IPS-11a (cell line): ENCODE measurements around the gene MERTK.
A peak's percentile ranks its signal among the peaks of the same experiment; 100 is the strongest.
"Not testable (repeated sequence)": the region's sequence is repeated elsewhere in the genome, so short reads cannot be mapped to it uniquely, and the experiment has no call there.

Experiments
- H3K4me3 ChIP-seq: one replicate; pipeline ENCODE4 v1.5.1; 2013; ENCODE audit warnings: low read depth, low read length, control low read depth

Gene MERTK

DNA sequence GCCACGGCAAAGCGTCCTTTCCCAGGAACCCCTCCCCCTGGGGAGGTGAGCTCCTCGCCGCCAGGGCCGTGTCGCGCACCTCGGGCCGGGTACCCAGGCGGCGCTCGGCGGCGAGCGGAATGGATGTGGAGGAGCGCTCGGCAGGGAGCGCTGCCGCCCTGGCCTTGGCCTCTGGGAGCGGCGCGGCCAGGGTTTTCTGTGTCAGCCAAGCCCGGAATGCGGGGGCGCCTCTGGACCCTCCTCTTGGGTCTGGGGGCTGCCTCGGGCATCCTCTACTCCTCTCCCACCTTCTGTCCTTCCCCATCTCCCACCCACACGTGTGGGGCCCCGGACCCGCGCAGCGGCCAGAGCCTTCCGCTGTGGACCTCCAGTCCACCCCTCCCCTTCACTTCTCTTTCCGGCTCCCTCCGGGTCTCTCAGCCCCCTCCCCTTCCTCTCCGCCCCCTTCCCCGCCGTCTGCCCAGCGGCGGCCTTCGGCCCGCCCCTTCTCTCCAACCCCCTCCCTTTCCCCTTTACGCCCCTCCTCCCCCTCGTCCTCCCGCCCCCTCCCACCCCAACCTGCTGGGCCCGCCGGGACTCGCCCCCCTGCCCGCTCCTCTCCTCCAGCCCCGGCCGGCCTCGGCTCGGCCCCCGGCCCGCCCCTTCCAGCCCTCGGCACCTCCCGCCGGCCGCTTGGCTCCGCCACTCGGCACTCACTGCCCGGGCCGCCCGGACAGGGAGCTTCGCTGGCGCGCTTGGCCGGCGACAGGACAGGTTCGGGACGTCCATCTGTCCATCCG, at the start of gene MERTK:
Gene MERTK (plus strand): TSS at position 684 of the 779 bp plus-strand sequence. CDS start 129 bp downstream, outside the sequence.
- H3K4me3 ChIP-seq: peak within 1 kb of the TSS; percentile 80

DNA sequence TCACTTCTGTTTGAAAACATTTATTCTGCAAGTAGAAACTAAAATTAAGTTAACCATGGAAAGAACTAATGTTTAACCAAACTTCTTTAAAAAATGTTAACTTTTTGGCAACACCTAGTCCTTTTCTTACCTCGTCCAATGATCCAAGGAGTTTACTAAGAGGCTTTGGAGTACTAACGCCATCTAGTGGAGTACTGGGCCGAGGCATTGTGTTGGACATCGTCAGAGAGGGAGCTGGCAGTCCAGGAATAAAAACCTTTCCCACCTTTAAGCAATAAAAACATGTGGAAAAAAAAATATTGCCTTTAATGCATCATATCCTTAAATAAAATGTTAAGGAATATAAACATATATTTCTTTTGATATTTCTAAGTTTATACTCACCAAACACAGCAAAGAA, 47.8 kb upstream of the MERTK start:
- H3K4me3 ChIP-seq: not testable (repeated sequence)

DNA sequence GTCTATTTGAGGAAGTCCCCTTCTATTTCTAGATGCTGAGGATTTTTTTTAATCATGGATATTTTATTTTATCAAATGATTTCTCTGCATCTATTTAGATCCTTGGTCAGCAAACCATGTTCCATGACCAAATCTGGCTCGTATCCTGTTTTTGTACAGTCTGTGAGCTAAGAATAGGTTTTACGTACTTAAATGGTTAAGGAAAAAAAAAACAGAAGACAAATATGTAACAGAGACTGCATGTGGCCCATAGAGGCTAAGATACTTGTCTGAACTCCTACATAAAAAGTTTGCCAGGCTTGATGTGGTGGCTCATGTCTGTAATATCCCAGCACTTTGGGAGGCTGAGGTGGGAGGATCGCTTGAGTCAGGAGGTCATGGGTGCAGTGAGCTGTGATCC, 45.9 kb upstream of the MERTK start:
- H3K4me3 ChIP-seq: not testable (repeated sequence)

DNA sequence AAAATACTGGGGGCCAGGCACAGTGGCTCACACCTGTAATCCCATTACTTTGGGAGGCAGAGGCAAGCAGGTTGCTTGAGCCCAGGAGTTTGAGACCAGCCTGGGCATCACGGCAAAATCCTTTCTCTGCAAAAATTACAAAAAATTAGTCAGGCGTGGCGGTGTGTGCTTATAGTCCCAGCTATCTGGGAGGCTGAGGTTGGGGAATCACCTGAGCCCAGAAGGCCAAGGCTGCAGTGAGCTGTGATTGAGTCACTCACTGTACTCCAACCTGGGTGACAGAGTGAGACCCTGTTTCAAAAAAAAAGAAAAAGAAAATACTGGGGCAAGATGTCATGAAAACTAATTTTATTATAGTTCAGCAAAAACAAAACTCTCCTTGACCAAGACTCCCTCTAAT, 38.4 kb upstream of the MERTK start:
- H3K4me3 ChIP-seq: not testable (repeated sequence)

DNA sequence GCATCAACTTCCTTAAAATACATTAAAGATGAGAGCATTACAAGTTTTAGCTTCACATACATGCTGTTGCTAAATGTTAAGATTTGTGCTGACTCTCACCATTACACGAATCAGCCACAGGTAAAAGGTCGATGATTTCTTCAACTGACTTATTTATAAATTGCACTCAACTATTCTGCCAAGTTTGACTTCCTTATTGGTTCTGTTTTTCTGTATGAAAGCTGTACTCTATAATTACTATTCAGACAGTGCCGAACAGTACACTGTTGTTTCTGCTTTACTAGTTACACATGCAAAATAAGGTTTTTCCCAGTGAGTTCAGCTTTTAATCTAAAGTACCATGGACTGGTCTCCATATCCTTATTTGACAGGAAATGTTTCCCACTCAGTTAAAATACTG, 33.3 kb upstream of the MERTK start:
- not testable (repeated sequence) for H3K4me3 ChIP-seq

DNA sequence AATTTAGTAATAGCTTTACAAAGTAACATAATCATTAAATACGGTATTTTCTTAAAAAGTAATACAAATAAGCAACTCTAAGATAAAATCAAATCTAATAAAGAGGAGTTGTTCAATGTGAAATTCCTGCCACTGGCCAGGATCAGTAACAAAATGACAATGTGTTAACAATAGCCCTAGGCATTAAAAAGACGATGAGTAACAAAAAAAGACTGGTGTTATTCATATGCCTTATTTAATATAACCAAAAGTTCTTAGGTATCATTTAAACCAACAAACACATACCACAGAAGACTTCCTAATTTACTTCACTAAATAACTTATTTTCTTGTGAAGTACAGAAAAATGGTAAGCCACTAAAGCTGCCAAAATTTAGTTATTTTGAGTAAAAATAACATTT, 25.6 kb upstream of the MERTK start:
- not testable (repeated sequence) for H3K4me3 ChIP-seq

DNA sequence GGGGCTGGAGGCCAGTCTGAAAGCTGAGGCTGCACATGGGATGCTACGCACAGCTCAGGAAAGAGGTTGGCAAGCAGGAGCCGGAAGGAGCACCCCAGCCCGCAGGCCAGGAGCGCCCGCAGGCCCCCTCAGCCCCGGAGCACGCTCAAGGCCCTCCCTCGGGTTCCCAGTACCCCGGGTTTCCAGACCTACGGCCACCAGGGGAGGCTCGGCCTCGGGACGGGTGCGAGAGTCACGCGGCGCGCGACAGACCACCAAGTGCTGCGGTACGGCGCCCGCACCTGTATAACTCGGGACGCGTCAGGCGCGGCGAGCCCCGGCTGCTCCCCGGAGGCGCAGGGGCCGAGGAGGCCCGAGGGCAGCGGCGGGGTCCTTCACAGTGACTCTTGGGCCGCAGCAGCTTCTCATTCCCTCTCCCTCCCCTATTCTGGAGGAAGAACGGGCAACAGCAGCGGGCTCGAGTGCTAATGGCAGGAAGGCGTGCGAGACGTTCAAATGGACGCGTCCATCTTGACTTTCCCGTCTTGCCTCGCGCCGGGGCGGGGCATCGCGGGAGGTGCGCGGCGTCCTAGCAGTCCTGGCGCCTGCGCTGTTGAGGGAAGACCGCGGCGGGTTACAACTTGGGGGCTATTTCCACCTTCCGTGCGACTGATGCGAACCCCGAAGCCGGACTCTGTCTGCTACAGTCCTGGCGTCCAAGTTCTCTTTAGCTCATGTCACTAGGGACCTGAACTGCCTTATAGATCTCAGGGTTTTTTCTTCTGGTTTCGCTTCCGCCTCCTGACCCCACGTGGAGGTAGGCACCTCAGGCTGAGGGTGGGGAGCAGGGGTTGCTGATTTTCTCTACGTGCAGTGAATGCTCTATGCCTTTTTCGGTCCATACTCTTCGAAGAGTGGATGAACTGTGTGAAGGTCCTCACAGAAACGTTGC, 14.5 kb upstream of the MERTK start, which contains the start of gene ANAPC1:
Gene ANAPC1 (minus strand): TSS at position 533 of the 931 bp plus-strand sequence. CDS start 3,368 bp downstream, outside the sequence.
- H3K4me3 ChIP-seq: peak within 1 kb of the TSS; percentile 89

DNA sequence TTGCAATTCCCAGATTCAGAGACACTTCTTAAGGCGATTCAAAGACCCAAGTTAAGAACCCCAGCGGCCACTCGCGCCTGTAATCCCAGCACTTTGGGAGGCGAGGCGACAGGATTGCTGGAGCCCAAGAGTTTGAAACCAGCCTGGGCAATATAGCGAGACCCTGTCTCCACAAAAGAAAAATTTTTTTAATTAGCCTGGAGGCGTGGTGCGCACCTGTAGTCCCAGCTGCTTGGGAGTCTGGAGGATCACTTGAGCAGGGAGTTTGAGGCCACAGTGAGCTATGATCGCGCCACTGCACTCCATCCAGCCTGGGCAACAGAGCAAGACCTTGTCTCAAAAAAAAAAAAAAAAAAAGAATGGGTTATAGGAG, 13.8 kb upstream of the MERTK start:
- peak overlapping the region; percentile 89 for H3K4me3 ChIP-seq

DNA sequence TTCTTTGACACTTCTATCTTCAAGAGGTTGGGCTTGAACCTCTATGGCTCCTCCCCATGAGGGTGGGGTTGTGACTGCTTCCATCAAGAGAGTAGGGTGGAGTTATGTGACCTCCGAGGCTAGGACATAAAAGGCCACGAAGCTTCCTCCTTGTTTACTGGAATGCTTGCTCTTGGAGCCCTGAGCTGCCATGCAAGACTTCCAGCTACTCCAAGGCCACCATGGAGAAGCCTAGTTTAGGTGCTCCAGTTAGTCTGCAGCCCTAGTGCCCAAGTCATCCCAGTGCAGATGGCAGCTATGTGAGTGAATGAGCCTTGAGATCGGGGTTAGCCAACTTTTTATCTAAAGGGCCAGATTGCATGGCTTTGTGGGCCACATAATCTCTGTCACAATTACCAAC, 2.4 kb upstream of the MERTK start:
- no peak overlapping the region for H3K4me3 ChIP-seq

DNA sequence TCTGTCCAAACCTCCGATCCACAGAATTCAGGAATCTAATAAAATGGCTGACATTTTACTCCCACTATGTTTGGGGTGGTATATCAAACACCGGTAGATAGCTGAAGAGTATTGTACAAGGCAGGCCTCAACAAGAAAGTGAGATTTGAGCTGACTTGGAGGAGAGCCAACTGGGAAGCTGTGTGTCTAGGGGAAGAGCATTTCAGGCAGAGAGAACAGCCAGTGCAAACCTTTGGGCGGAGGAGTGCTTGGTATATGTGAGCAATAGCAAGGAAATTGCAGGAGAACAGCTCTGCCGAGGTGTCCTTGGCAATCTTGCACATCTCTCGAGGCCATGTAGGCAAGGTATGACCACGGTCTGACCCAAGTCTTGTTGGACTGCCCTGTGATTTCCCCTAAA, 1.8 kb upstream of the MERTK start:
- H3K4me3 ChIP-seq: no peak overlapping the region

DNA sequence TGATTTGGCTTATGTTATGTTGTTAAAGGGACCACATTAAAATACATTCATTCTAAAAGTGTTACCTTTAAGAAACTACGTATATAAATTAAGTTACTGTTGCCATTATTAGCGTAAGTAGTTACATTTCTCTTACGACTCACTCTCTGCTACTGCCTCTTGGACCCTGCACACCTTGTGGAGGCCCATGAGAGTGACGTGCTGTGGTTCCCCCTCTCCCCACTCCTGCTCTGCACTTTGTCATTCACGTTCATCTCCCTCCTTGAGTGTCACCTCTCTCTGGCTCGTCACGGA, 830 bp upstream of the MERTK start:
- H3K4me3 ChIP-seq: peak overlapping the region; percentile 71

DNA sequence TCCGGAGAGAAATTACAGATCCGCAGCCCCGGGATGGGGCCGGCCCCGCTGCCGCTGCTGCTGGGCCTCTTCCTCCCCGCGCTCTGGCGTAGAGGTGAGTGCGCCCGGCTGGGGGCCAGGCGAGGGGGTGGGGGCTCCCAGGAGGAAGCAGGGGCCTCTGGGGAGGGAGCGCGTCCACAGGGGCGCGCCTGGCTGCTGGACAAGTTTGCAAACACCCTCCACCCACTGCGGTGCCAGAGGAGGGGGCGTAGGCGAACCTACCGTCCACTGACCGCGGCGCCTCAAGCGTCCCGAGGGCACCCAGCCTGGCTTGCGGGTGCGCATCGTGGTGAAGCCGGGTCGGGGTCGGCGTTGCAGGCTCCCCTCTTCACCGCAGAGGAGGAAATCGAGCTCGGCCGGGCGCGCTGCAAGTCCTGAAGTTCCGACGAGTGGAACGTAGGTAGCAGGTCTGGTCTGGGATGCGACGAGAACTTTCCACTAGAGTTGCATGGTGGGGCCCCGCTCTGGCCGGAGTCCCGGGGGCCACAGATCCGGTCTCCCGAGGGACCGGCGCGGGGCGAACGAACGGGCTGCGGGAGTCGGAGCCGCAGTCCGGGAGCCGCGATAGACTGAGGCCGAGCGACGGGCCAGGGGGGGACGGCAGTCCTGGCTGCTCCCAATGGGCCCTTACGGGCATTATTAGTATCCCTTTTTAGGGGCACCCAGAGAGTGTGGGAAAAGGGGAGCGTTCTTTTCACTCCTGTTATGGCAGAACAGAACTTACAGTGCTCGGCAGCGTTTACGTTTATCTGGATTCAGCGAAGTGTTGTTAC, 502 bp downstream of the MERTK start:
- peak overlapping the region; percentile 80 for H3K4me3 ChIP-seq

DNA sequence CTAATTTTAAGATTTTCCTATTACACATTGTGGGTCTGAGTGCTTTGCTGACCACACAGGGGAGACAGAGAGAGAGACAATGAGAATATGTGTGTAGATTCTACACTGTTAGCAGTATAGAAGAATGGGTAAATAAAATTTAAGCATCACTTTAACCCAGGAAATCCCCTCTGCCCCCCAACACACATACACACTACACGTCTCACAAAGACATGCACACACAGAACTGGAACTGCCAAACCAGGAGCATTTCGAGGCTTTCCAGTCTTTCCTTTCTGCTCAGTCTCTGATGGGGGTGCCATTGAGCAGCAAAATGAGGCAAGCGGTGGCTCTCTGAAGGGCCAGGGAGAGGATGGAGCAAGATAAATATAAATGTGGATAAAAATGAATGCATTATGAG, 2.5 kb downstream of the MERTK start:
- no peak overlapping the region for H3K4me3 ChIP-seq

DNA sequence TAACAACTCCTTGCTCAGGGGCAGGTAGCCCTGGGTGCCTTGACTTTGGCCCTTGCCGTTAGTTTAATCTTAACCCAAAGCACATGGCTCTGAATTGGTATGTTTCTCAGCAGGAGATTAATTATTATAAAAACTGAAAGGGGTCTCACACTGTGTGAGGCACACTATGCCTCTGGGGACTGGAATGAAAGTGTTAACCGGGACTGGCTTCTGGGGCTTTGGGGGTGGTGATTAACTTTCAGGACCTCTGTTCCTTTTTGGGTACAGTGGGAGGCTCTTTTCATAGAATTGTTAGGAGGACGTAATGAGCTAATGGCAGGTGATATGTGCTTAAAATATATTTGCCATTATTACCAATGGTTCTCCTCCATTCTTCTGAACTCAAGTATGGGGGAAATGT, 5.1 kb downstream of the MERTK start:
- no peak overlapping the region for H3K4me3 ChIP-seq

DNA sequence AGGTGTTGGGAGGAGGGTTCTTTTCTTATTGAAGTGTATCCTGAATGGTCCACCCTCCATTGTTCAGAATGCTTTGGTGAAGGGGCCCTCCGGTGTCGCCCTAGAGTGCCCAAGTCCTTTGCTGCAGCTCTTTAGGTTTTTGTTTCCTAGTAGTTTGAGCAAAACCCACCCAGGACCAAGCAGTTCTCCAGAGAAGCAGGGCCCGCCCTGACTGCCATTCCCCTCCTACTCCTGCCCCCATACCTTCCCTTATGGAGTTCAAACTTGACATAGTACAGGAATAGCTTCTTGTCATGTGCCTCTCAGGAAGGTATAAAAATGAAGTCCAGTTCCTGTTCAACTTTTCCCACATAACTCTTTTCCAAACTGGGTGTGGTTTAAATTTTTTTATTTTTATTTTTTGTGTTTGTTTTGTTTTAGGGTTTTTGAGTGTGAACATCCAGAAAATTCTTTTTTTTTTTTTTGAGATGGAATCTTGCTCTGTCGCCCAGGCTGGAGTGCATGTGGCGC, 5.6 kb downstream of the MERTK start:
- no peak overlapping the region for H3K4me3 ChIP-seq

DNA sequence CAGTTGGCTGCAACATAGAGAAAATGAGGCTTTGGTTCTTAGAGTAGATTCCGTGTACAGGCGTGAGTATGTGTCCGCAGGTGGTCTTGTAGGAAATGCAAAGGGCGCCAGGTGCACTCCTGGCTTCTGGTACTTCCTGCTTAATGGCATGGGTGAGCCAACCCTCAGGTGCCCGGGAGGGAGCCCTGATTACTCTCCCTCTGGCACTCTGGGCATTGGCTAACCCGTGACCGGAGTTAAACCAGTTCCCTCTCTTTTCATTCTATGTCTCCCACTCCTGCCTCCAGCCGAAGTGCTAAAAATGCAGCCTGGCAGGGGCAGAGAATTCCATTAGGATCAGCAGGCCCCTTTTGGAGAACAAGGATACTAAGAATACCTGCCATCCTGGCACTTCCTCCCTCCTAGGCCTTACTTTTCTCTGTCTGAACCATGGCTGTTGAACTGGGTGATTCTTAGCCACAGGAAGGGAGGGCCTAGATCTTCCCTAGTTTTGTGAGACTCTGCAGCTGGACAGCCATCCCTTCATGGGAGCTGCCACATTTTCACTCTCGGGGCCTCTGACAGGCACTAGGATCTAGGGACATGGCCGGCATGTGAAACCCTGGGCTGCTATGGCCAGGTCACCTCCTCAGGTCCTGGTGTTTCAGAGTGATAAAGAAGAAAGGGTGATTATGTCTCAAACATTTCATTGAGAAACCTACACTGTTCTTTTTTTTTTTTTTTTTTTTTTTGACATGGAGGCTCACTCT, 6.5 kb downstream of the MERTK start:
- no peak overlapping the region for H3K4me3 ChIP-seq

DNA sequence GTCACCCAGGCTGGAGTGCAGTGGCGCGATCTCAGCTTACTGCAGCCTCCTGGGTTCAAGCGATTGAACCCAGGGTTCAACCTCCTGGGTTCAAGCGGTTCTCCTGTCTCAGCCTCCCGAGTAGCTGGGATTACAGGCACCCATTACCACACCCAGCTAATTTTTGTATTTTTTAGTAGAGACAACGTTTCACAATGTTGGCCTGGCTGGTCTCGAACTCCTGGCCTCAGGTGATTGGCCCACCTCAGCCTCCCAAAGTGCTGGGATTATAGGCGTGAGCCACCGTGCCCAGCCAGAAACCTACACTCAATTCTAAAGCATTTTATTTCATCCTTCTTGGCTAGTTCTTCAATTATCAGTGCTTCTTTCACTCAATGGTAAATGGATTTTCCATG, 7.1 kb downstream of the MERTK start:
- H3K4me3 ChIP-seq: not testable (repeated sequence)

DNA sequence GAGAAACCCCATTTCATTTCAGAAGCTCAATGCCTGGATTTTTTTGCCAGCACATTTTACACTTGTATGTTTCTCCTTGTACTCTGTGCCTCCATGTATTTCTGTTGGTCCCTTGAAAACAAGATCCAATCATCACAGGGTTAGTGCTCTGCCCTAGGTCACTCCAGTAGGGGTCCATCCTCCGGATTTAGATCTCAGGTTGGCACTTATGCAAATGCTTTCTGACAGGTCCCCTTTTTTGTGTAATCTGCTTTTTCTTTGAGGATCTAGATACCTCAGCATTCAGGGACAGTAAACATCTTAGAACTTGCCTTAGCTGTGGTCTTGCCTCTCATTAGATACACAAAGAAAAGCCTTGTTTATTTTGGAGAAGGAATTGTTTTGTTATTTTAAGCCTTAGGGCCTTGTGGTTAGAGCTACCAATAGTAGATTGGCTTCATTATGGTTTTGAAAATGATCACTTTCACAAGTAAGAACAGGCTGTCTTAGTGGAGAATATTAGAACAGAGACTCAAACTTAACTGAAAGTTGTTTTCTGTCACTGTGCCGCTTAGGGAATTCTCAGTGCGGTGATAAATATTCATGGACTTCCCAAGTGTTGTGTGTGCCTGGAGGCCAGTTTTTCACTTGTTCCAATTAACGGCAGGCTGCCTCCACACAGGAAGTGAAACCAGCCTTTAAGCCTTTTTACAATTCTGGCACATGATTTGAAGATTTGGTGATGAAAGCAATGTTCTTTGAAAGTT, 7.8 kb downstream of the MERTK start:
- no peak overlapping the region for H3K4me3 ChIP-seq

DNA sequence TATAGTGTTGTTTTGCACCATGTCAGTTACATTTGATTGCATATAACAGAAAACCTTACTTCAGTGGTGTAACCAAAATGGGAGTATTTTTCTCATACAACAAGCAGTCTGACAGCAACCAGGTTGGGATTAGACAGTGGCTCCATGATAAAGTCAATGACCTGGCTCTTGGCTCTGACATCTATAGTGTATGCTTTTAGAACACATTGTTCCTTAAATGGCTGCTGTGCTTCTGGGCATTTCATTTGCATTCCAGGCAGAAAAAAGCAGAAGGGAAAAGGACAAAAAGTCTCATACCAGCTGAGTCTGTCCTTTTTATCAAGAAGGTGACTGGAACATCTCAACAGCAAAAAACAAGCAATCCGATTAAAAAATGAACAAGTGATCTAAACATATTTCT, 10.2 kb downstream of the MERTK start:
- no peak overlapping the region for H3K4me3 ChIP-seq

DNA sequence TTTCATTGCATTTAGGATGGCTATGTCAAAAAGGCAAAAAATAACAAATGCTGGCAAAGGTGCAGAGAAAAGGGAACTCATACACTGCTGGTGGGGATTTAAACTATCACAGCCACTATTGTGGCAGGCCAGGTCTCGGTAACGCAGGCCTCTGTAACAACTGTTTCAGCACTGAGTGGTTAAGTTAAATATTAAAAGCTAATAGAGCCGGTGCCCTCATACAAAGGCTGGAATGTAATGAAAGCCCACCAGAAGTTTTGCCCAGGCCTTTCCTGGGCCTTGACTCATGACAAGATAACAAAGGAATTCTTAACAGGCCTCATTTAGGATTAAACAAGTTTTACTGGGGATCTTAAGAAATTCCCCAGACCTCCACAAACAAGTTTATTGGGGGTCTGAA, 10.7 kb downstream of the MERTK start:
- H3K4me3 ChIP-seq: no peak overlapping the region
